Measurements from ENCODE around the gene ZNF684. TPM values are rescaled to one million over a fixed set of nuclear protein-coding genes. Genes with fewer than 3 reads are reported as not detected.

The ZNF684 gene
- polyA plus RNA-seq, 1 donor (not counting 4 experiments of a cell fraction or from before 2014, with no cell fraction given), result 2.8 TPM

DNA sequence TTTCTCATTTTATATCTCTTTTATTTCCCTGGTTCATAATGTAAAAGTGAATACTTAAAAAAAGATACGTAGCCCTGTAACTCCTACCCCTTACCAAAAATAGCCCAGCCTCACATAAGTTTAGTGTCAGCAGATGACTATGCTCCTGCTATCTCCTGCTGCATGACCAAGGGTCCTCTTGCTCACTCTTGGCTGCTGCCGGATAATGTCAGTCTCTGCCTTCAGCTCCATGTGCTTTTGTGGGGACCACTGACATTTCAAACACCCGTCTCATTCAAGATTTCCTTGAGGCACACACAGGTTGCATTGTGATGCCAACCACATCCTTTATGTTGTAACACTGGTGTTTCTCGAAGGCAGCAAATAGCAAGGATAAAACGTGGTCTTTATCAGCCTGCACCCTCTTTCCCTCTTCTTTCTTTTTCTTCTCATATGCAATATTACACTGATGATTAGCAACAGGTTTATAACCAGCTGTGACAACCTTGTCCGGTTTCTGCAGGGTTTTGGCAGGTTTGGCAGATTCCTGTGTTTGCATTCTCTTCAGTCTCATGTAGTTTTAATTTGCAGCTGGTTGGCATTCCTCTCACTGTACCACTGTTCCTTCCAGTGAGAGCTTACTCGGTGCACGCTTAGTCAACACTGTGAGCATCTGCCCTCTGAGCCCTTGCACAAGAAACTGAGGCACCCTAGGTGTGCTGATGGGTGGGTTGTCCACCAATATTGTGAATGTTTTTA lies 62.2 kb downstream of the ZNF684 start:
- H3K27ac ChIP-seq (ENCODE audit: control insufficient read depth, insufficient read depth, low read length), result no peak overlapping the region
- H3K27me3 ChIP-seq (ENCODE audit: control insufficient read depth, extremely low read depth, insufficient read depth, low read length), result no peaks in the 10 kb centered on the region
- no peaks in the 10 kb centered on the region for H3K9me3 ChIP-seq (ENCODE audit: control insufficient read depth, low read depth, low read length)
- H3K9ac ChIP-seq (ENCODE audit: control insufficient read depth, extremely low read depth, insufficient read depth, low read length), result no peak overlapping the region
- FAIRE-seq (no peak), DNase-seq (ENCODE audit: low read depth, low spot score) (no peak)
- H2AFZ ChIP-seq (ENCODE audit: control insufficient read depth, low read length), result no peak overlapping the region
- no peaks in the 10 kb centered on the region for H3K9me1 ChIP-seq (ENCODE audit: control insufficient read depth, extremely low read depth, insufficient read depth, low read length)
- no peaks in the 10 kb centered on the region for H3K36me3 ChIP-seq (ENCODE audit: control insufficient read depth in 2 of 2, extremely low read depth in 1 of 2, insufficient read depth in 2 of 2, low read length in 2 of 2)
- no peaks in the 10 kb centered on the region for H4K20me1 ChIP-seq (ENCODE audit: control insufficient read depth, extremely low read depth, insufficient read depth, low read length)
- no peaks in the 10 kb centered on the region for H3K79me2 ChIP-seq (ENCODE audit: control insufficient read depth, insufficient read depth, low read length)
- TF ChIP-seq, protein P1, sequence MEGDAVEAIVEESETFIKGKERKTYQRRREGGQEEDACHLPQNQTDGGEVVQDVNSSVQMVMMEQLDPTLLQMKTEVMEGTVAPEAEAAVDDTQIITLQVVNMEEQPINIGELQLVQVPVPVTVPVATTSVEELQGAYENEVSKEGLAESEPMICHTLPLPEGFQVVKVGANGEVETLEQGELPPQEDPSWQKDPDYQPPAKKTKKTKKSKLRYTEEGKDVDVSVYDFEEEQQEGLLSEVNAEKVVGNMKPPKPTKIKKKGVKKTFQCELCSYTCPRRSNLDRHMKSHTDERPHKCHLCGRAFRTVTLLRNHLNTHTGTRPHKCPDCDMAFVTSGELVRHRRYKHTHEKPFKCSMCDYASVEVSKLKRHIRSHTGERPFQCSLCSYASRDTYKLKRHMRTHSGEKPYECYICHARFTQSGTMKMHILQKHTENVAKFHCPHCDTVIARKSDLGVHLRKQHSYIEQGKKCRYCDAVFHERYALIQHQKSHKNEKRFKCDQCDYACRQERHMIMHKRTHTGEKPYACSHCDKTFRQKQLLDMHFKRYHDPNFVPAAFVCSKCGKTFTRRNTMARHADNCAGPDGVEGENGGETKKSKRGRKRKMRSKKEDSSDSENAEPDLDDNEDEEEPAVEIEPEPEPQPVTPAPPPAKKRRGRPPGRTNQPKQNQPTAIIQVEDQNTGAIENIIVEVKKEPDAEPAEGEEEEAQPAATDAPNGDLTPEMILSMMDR (optimal IDR thresholded peaks at IDR 0.05 in 1 of 3, IDR thresholded peaks at IDR 0.05 in 1 of 3, conservative IDR thresholded peaks at IDR 0.05 in 1 of 3; ENCODE audit: extremely low read depth in 1 of 3, insufficient read depth in 2 of 3, low read length in 3 of 3), result no peak
- no peak for TF ChIP-seq EZH2 (IDR thresholded peaks at IDR 0.05; ENCODE audit: low read length)
- dilution Hi-C loops (cut with MboI; ENCODE audit: extremely low pct_ligation_motif_present, low sequenced_read_pairs), result no loop called here
- no peak overlapping the region for H3K4me2 ChIP-seq (ENCODE audit: control insufficient read depth, extremely low read depth, insufficient read depth, low read depth, low read length)
- no peaks in the 10 kb centered on the region for H3K4me1 ChIP-seq (ENCODE audit: control insufficient read depth, extremely low read depth, insufficient read depth, low read length)
- H3K4me3 ChIP-seq (ENCODE audit: control insufficient read depth in 2 of 3, extremely low read depth in 1 of 3, insufficient read depth in 2 of 3, low read depth in 1 of 3, low read length in 3 of 3), result no peak overlapping the region

DNA sequence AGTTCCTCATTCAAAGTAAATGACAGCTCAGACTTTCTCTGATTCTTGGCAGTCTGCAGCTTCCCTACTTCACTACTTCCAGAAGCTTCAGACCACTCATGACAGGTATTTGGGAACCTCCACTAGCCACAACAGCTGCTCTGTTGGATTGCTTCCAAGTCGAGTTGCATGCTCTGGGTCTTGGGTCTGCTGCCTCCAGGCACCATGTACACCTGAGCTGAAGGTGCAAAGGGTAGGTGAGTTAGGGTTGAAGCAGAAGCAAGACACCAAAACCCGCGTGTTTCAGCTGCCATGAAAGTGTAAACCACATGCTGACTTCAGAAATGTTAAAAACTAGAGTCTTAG lies 62.7 kb downstream of the ZNF684 start:
- H3K9me1 ChIP-seq (ENCODE audit: control insufficient read depth, extremely low read depth, insufficient read depth, low read length), result no peaks in the 10 kb centered on the region
- H3K36me3 ChIP-seq (ENCODE audit: control insufficient read depth in 2 of 2, extremely low read depth in 1 of 2, insufficient read depth in 2 of 2, low read length in 2 of 2), result no peaks in the 10 kb centered on the region
- no peaks in the 10 kb centered on the region for H4K20me1 ChIP-seq (ENCODE audit: control insufficient read depth, extremely low read depth, insufficient read depth, low read length)
- H3K9me3 ChIP-seq (ENCODE audit: control insufficient read depth, low read depth, low read length), result no peaks in the 10 kb centered on the region
- no peaks in the 10 kb centered on the region for H3K4me1 ChIP-seq (ENCODE audit: control insufficient read depth, extremely low read depth, insufficient read depth, low read length)
- dilution Hi-C loops (cut with MboI; ENCODE audit: extremely low pct_ligation_motif_present, low sequenced_read_pairs), result no loop called here
- no peaks in the 10 kb centered on the region for H3K79me2 ChIP-seq (ENCODE audit: control insufficient read depth, insufficient read depth, low read length)
- no peak overlapping the region for H3K9ac ChIP-seq (ENCODE audit: control insufficient read depth, extremely low read depth, insufficient read depth, low read length)
- no peak overlapping the region for H3K4me3 ChIP-seq (ENCODE audit: control insufficient read depth in 2 of 3, extremely low read depth in 1 of 3, insufficient read depth in 2 of 3, low read depth in 1 of 3, low read length in 3 of 3)
- no peak for DNase-seq (ENCODE audit: low read depth, low spot score)
- TF ChIP-seq, protein P1 (optimal IDR thresholded peaks at IDR 0.05 in 1 of 3, IDR thresholded peaks at IDR 0.05 in 1 of 3, conservative IDR thresholded peaks at IDR 0.05 in 1 of 3; ENCODE audit: extremely low read depth in 1 of 3, insufficient read depth in 2 of 3, low read length in 3 of 3), result no peak
- no peak for TF ChIP-seq EZH2 (IDR thresholded peaks at IDR 0.05; ENCODE audit: low read length)
- H3K27me3 ChIP-seq (ENCODE audit: control insufficient read depth, extremely low read depth, insufficient read depth, low read length), result no peaks in the 10 kb centered on the region
- no peak overlapping the region for H2AFZ ChIP-seq (ENCODE audit: control insufficient read depth, low read length)
- FAIRE-seq, result no peak
- H3K4me2 ChIP-seq (ENCODE audit: control insufficient read depth, extremely low read depth, insufficient read depth, low read depth, low read length), result no peak overlapping the region
- no peak overlapping the region for H3K27ac ChIP-seq (ENCODE audit: control insufficient read depth, insufficient read depth, low read length)

Measured in keratinocyte (primary cell).